Suprapubic skin (tissue), 4 donors: Measurements from ENCODE around the gene UBN1. TPM values are rescaled to one million over a fixed set of nuclear protein-coding genes. Genes with fewer than 3 reads are reported as not detected.

Source experiments
- DNase-seq, 2 donors: peaks; one replicate each; pipeline ENCODE4 v3.0.0-alpha.2; 2019; ENCODE audit warnings: low spot score in 2 of 2
- H3K27ac ChIP-seq: fragments of 200-600 bp; sonication (generic); one replicate; pipeline ENCODE4 v1.5.1; 2019
- H3K27me3 ChIP-seq: fragments of 200-600 bp; sonication (generic); one replicate; pipeline ENCODE4 v1.5.1; 2019
- H3K36me3 ChIP-seq: fragments of 200-600 bp; sonication (generic); one replicate; pipeline ENCODE4 v1.5.1; 2019
- H3K4me1 ChIP-seq: fragments of 200-600 bp; sonication (generic); one replicate; pipeline ENCODE4 v1.5.1; 2019
- H3K4me3 ChIP-seq: fragments of 200-600 bp; sonication (generic); one replicate; pipeline ENCODE4 v1.5.1; 2019; ENCODE audit warnings: mild to moderate bottlenecking
- H3K9me3 ChIP-seq: fragments of 200-600 bp; sonication (generic); one replicate; pipeline ENCODE4 v1.5.1; 2019
- CTCF ChIP-seq, 2 donors: fragments of 200-600 bp in 1 of 2; fragments of 450-650 bp in 1 of 2; sonication (generic) in 1 of 2; IDR thresholded peaks; one replicate each; pipeline ENCODE4 v1.5.1; 2016 to 2019; ENCODE audit warnings: antibody characterized with exemption in 2 of 2, mild to moderate bottlenecking in 1 of 2, moderate library complexity in 1 of 2
- EP300 ChIP-seq: sonication (generic); formaldehyde crosslinking; IDR thresholded peaks from one replicate; pipeline ENCODE4 v1.6.1; 2017; ENCODE audit warnings: antibody characterized with exemption
- POLR2A ChIP-seq, 2 donors: fragments of 450-650 bp; IDR thresholded peaks; one replicate each; pipeline ENCODE4 v1.6.1; 2017; ENCODE audit warnings: antibody characterized with exemption in 2 of 2, mild to moderate bottlenecking in 2 of 2, moderate library complexity in 2 of 2
- POLR2AphosphoS5 ChIP-seq, 3 donors: sonication (generic); formaldehyde crosslinking; IDR thresholded peaks; one replicate each; pipeline ENCODE4 v1.6.1; 2017; ENCODE audit warnings: antibody characterized with exemption in 3 of 3
- WGBS: methylation state at CpG from one replicate; pipeline ENCODE4 v1.1.5; 2018; 5-methylcytosine and 5-hydroxymethylcytosine counted together
- total RNA-seq, 4 donors: library from RNA; depleted of rRNA; stranded (reverse); fragments of >200 nt; gene quantifications; one replicate each; pipeline ENCODE4 v1.1.0, GENCODE V29; 2016

UBN1 gene
- total RNA-seq, 4 donors from 2014 or later = 25.7 to 43.9 (median 38.6) TPM

- Histone ChIP-seq H3K36me3 (peaks cover 80% of the 10 kb centered on the region), H3K4me3 (no peak overlapping the region), H3K4me1 (no peaks in the 10 kb centered on the region), H3K9me3 (no peaks in the 10 kb centered on the region), H3K27ac (no peak overlapping the region), H3K27me3 (no peaks in the 10 kb centered on the region)
- peak in 1 of 2 donors; percentile 11 for DNase-seq
- TF ChIP-seq CTCF (IDR thresholded peaks at IDR 0.05) (no peak), POLR2A (IDR thresholded peaks at IDR 0.05) (no peak), POLR2AphosphoS5 (IDR thresholded peaks at IDR 0.05) (no peak)
- WGBS = 96% methylated on average over 8 of the region's 8 CpGs
Observed at GRCh38 chr16:4831616-4832015, 15.7 kb upstream of the UBN1 start.

- Histone ChIP-seq H3K27ac (no peak overlapping the region), H3K27me3 (no peaks in the 10 kb centered on the region), H3K9me3 (no peaks in the 10 kb centered on the region), H3K4me3 (no peak overlapping the region), H3K4me1 (no peaks in the 10 kb centered on the region), H3K36me3 (peaks cover 82% of the 10 kb centered on the region)
- no peak for DNase-seq
- 86% methylated on average over 6 of the region's 6 CpGs for WGBS
- TF ChIP-seq CTCF (IDR thresholded peaks at IDR 0.05) (no peak), POLR2A (IDR thresholded peaks at IDR 0.05) (no peak), EP300 (no peak), POLR2AphosphoS5 (IDR thresholded peaks at IDR 0.05) (no peak)
Observed at GRCh38 chr16:4832698-4833343, 14.5 kb upstream of the UBN1 start.

- Histone ChIP-seq H3K9me3 (no peaks in the 10 kb centered on the region), H3K27ac (no peak overlapping the region), H3K27me3 (no peaks in the 10 kb centered on the region), H3K4me1 (no peaks in the 10 kb centered on the region), H3K36me3 (peaks cover 82% of the 10 kb centered on the region), H3K4me3 (no peak overlapping the region)
- no peak for DNase-seq
- TF ChIP-seq EP300 (no peak), POLR2A (IDR thresholded peaks at IDR 0.05) (no peak), CTCF (IDR thresholded peaks at IDR 0.05) (no peak), POLR2AphosphoS5 (IDR thresholded peaks at IDR 0.05) (no peak)
- WGBS = 86% methylated on average over 1 of the region's 1 CpG
Observed at GRCh38 chr16:4833584-4833983, 13.7 kb upstream of the UBN1 start.

GRCh38 chr16:4836727-4837126 lies 10.6 kb upstream of the UBN1 start:
- no peaks in the 10 kb centered on the region for H3K27me3 ChIP-seq
- WGBS = 93% methylated on average over 2 of the region's 2 CpGs
- H3K4me1 ChIP-seq = no peaks in the 10 kb centered on the region
- TF ChIP-seq CTCF (IDR thresholded peaks at IDR 0.05) (no peak), POLR2A (IDR thresholded peaks at IDR 0.05) (no peak), POLR2AphosphoS5 (IDR thresholded peaks at IDR 0.05) (no peak), EP300 (no peak)
- DNase-seq = peak in 1 of 2 donors; percentile 17
- H3K36me3 ChIP-seq = peaks cover 79% of the 10 kb centered on the region
- H3K9me3 ChIP-seq = no peaks in the 10 kb centered on the region
- no peak overlapping the region for H3K4me3 ChIP-seq
- no peak overlapping the region for H3K27ac ChIP-seq

- no peaks in the 10 kb centered on the region for H3K9me3 ChIP-seq
- no peak overlapping the region for H3K4me3 ChIP-seq
- H3K4me1 ChIP-seq = no peaks in the 10 kb centered on the region
- H3K27ac ChIP-seq = no peak overlapping the region
- H3K36me3 ChIP-seq = peaks cover 79% of the 10 kb centered on the region
- peak in 1 of 2 donors; percentile 14 for DNase-seq
- TF ChIP-seq POLR2AphosphoS5 (IDR thresholded peaks at IDR 0.05) (no peak), CTCF (IDR thresholded peaks at IDR 0.05) (no peak), POLR2A (IDR thresholded peaks at IDR 0.05) (no peak), EP300 (no peak)
- no peaks in the 10 kb centered on the region for H3K27me3 ChIP-seq
- 84% methylated on average over 13 of the region's 13 CpGs for WGBS
Observed at GRCh38 chr16:4837733-4838501, 9.4 kb upstream of the UBN1 start.
